ENCODE results near the gene LRCH1. TPM values are rescaled to one million over a fixed set of nuclear protein-coding genes. Genes with fewer than 3 reads are reported as not detected.
A peak's percentile ranks its signal among the peaks of the same experiment; 100 is the strongest.

LRCH1 gene
- total RNA-seq, 2 experiments from 2014 or later: 19.8 to 20.9 TPM

DNA sequence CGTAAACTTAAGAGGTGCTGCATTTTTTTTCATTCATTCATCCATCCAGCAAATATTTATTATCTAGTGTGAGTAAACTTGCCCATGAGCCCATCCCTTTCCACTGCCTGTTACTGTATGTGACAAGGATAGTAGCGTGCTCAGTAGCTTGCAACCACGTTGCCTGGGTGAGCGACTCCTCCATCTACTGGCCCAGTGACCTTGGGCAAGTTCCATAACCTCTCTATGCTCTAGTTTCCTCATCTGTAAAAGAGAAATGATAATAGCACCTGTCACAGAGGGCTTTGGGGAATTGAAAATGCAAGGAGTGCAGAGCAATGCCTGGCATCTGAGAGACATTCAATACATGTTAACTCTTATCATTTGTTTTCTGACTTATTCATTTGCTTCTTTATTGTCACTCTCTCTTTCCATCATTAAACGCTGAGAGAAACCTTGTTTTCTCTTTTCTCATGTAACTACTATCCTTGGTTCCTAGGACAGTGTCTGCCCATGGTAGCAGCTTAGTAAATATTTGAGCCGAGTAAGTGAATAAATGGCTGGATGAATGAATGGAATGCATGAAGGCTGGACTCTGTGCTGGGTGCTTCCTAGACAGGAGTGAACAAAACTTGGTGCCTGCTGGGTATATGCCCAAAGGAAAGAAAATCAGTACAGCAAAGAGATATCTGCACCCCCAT is 19.9 kb downstream of the LRCH1 start:
- Mint-ChIP-seq H3K27ac (no peak overlapping the region), H3K27me3 (no peaks in the 10 kb centered on the region), H3K36me3 (no peaks in the 10 kb centered on the region), H3K4me1 (peaks cover 39% of the 10 kb centered on the region), H3K4me3 (no peak overlapping the region), H3K9me3 (ENCODE audit: low read depth) (no peaks in the 10 kb centered on the region)
- CTCF ChIA-PET: interaction anchor here (1.0 kb wide), 1 partner anchor 21 kb away, joined by 5 read pairs; no protein-coding TSS in a partner anchor
- no peak for ATAC-seq
- no peak for DNase-seq

DNA sequence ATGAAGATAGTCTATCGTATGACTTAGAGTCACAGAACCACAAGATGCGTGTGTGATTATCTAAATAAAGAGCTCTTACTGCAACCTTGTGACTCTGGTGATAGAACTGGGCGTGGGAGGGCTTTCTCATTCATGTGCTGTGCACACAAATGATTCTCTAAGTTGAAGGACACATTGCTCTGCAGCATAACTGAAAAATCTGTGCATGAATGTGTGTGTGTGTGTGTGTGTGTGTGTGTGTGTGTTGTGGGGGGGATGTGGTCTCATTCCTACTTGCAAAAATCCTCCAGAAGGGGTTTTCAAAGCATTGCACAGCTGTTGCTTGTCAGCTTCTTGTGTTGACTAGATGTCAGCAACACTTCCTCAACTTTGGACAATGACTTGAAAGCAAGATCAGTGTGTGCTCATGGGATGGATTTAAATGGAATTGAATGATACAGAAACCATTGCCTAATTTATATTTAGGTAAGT is 22.4 kb downstream of the LRCH1 start:
- no peaks in the 10 kb centered on the region for H3K27me3 Mint-ChIP-seq
- CTCF ChIA-PET: interaction anchor here (1.1 kb wide), 2 partner anchors 16 to 19 kb away, joined by 3 to 5 read pairs; no protein-coding TSS in a partner anchor
- ATAC-seq: no peak
- no peaks in the 10 kb centered on the region for H3K36me3 Mint-ChIP-seq
- no peak overlapping the region for H3K4me3 Mint-ChIP-seq
- H3K9me3 Mint-ChIP-seq (ENCODE audit: low read depth): no peaks in the 10 kb centered on the region
- peaks cover 46% of the 10 kb centered on the region for H3K4me1 Mint-ChIP-seq
- no peak for DNase-seq
- no peak overlapping the region for H3K27ac Mint-ChIP-seq

DNA sequence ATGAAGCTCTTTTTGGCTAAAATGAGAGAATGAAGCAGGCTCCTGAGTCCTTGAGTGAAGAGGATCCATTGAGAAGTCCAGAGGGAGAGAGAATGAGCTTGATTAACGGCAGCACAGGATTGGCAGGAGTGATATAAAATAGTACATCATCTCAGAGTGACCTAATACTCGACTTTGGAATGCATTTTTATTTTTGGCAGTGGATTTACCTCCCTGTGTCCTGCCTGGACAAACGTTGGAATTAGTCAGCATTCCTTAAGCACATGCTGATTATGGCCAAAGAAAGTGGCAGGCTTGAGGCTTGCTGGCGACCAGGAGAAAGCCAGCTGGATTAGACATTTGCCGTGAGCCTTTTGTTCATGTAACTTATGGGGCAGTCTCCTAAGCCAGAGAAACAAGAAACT is 22.9 kb downstream of the LRCH1 start:
- no peaks in the 10 kb centered on the region for H3K36me3 Mint-ChIP-seq
- CTCF ChIA-PET: interaction anchor here (1.1 kb wide), 2 partner anchors 16 to 18 kb away, joined by 3 to 5 read pairs; no protein-coding TSS in a partner anchor
- no peaks in the 10 kb centered on the region for H3K9me3 Mint-ChIP-seq (ENCODE audit: low read depth)
- H3K27me3 Mint-ChIP-seq: no peaks in the 10 kb centered on the region
- DNase-seq (no peak), ATAC-seq (no peak)
- H3K4me3 Mint-ChIP-seq: no peak overlapping the region
- no peak overlapping the region for H3K27ac Mint-ChIP-seq
- peaks cover 41% of the 10 kb centered on the region for H3K4me1 Mint-ChIP-seq

DNA sequence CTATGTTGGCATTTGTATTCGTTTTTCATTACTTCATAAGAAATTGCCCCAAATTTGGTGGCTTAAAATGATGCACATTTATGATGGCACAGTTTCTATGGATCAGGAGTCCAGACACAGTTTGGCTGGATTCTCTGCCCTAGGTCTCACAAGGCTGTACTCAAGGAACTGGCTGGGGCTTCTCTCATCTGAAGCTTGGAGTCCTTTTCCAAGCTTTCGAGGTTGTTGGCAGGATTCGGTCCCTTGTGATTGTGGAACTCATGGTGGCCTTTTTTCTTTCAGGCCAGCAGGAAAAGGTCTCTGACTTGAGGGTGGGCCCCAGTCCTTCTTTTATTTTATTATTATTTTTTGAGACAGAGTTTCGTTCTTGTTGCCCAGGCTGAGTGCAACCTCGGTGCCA is 23.8 kb downstream of the LRCH1 start:
- no peak for ATAC-seq
- H3K27ac Mint-ChIP-seq: no peak overlapping the region
- no peak for DNase-seq
- no peaks in the 10 kb centered on the region for H3K27me3 Mint-ChIP-seq
- no peaks in the 10 kb centered on the region for H3K9me3 Mint-ChIP-seq (ENCODE audit: low read depth)
- H3K36me3 Mint-ChIP-seq: peaks cover 3% of the 10 kb centered on the region
- H3K4me3 Mint-ChIP-seq: no peak overlapping the region
- CTCF ChIA-PET: interaction anchor here (1.2 kb wide), 1 partner anchor 21 kb away, joined by 3 read pairs; no protein-coding TSS in a partner anchor
- H3K4me1 Mint-ChIP-seq: peaks cover 32% of the 10 kb centered on the region

DNA sequence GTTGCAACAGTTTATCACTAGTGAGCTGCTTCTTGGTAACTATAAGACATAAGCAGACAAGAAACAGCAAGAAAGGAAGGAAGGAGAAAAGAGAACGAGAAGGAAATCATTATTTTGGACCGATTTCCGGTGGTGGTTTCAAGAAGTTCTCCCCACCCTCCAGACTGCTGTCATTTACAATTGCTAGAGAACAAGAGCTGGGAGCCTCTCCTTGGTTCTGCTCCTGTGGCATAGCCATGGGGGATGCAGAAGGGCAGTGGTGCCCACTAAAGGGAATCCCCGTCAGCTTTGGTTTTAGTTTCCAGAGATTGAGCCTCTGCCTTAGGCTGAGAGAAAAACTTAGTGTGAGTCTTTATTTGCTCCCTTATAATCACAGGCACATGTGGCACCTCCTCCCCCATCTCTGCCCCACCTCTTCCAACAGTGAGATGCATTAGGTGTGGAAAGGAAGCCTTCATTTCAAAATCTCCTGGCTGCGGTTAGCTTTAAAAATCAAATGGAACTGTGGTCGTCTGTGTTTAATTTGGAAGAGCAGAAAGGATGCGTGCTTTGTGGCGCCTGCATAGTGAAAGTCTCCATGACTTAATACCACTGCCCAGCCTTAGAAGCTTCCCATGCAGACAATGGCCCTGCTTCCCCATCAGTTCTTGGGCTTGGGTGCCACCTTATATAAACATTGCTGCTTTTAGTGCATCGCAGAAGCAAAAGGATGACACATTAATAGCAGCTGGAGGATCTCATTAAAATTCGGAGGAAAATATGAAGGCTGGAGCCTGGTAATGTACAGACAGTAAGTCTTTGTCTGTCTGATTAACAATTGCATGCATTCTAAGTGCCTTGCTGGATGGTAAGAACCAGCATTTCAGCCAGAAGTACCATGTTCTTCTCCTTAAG is 25.0 kb downstream of the LRCH1 start:
- ATAC-seq: no peak
- CTCF ChIA-PET: interaction anchor here (1.2 kb wide), 1 partner anchor 22 kb away, joined by 3 read pairs; no protein-coding TSS in a partner anchor
- H3K36me3 Mint-ChIP-seq: peaks cover 3% of the 10 kb centered on the region
- no peaks in the 10 kb centered on the region for H3K27me3 Mint-ChIP-seq
- no peak overlapping the region for H3K4me3 Mint-ChIP-seq
- peaks cover 27% of the 10 kb centered on the region for H3K4me1 Mint-ChIP-seq
- H3K9me3 Mint-ChIP-seq (ENCODE audit: low read depth): no peaks in the 10 kb centered on the region
- no peak for DNase-seq
- no peak overlapping the region for H3K27ac Mint-ChIP-seq

DNA sequence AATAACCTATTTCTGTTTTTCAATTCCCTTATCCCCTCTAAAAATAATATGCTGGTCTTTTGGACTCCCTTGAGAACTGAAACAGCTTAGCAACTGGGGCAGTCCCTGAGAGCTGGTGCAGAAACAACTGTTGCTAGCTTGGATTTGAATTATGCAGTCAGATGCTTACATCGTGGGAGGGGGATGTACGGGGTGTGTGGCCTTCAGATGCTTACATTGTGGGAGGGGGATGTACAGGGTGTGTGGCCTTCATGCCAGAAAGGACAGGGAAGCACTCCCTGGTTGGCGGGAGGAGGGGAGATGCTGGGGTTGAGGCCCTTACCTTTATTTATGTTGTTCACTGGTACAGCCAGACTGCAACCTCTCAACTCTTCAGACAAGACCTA is 25.6 kb downstream of the LRCH1 start:
- Mint-ChIP-seq H3K27ac (no peak overlapping the region), H3K27me3 (no peaks in the 10 kb centered on the region), H3K4me3 (no peak overlapping the region), H3K36me3 (peaks cover 3% of the 10 kb centered on the region), H3K9me3 (ENCODE audit: low read depth) (no peaks in the 10 kb centered on the region), H3K4me1 (peaks cover 27% of the 10 kb centered on the region)
- CTCF ChIA-PET: no interaction called here
- ATAC-seq (no peak), DNase-seq (no peak)

DNA sequence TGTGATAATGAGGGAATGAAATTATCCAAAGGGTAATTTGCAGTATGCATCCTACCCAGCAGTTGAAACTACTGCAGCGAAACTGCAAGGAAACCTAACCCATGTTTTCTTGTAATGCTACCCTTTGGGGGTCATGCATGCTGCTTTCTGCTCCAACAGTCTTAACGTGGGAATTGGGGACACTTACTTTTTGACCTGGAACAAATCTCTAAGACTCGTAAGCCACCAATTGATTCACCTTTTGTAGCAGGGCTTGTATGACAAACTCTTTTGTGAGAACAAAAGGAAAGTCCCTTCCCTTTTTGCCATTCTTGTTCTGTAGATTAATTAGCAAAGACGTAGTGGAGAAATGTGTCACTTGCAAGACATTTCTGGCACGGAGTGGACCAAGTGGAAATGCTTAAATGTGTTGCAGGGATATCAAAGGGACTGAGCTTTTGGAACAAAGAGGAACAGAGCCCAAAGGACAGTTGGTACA is 27.4 kb downstream of the LRCH1 start:
- H3K4me3 Mint-ChIP-seq: no peak overlapping the region
- no peaks in the 10 kb centered on the region for H3K27me3 Mint-ChIP-seq
- H3K4me1 Mint-ChIP-seq: peaks cover 21% of the 10 kb centered on the region
- no peak for ATAC-seq
- CTCF ChIA-PET: interaction anchor here (1.1 to 1.2 kb wide), 2 partner anchors 9 to 12 kb away, joined by 3 read pairs; no protein-coding TSS in a partner anchor
- H3K36me3 Mint-ChIP-seq: peaks cover 3% of the 10 kb centered on the region
- H3K27ac Mint-ChIP-seq: no peak overlapping the region
- DNase-seq: no peak
- H3K9me3 Mint-ChIP-seq (ENCODE audit: low read depth): no peaks in the 10 kb centered on the region

DNA sequence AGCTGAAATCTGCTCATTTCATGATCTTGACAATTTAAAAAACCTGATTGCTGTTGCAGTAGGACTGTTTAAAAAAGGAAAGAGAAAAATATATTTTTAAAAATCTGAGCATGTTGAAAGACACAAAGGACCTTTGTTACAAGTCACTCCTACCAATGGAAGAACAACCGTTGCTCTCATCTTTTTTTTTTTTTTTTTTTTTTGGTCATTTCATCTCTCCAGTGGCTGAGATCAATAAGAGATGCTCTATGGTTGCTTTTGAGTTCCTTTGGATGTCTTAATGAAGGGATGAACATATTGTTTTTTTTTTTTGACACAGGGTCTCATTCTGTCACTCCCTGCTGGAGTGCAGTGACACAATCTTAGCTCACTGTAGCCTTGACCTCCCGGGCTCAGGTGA is 29.2 kb downstream of the LRCH1 start:
- DNase-seq: no peak
- CTCF ChIA-PET: interaction anchor here (2.2 kb wide), 1 partner anchor 10 kb away, joined by 6 read pairs; no protein-coding TSS in a partner anchor
- no peaks in the 10 kb centered on the region for H3K27me3 Mint-ChIP-seq

DNA sequence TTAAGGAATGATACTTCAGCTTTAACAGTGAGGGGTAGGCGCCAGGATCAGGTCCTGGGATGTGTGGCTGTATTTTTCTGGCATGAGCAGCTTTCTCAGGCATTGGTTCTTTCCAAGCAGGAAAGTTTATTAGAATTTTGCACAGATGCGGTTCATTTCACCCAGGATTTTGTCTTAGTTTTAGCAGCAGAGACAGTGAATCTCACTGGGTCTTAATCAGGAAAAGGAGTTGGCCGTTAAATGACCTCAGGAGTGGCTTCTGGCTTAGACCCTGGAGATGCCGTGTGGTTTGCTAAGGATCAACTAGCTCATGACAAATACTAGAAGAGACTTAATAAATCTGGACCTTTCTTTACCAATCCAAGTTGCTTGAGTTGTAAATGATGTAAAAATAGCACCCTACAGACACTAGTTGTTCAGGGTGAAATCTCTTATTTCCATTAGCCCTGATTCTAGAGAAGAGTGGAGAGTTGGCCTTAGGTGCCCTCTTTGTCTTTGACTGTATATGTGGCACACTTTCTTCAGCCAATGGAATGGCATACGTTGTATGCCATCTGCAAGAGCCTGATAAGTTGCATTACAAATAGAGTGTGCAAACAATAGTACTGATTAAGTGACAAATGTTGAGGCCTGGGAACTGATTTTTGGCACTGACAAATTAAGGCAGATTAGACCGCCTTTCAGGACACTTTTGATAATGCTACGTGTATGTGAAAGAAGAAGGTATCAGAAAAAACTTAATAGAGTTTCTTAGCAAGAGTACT is 34.0 kb downstream of the LRCH1 start:
- no peak overlapping the region for H3K27ac Mint-ChIP-seq
- CTCF ChIA-PET: no interaction called here
- peaks cover 16% of the 10 kb centered on the region for H3K4me1 Mint-ChIP-seq
- DNase-seq: no peak
- ATAC-seq: no peak
- H3K36me3 Mint-ChIP-seq: peaks cover 1% of the 10 kb centered on the region
- H3K4me3 Mint-ChIP-seq: no peak overlapping the region
- no peaks in the 10 kb centered on the region for H3K9me3 Mint-ChIP-seq (ENCODE audit: low read depth)
- no peaks in the 10 kb centered on the region for H3K27me3 Mint-ChIP-seq

More for the DNA sequence above, 29.2 kb downstream of the LRCH1 start:
- no peaks in the 10 kb centered on the region for H3K9me3 Mint-ChIP-seq (ENCODE audit: low read depth)
- ATAC-seq: no peak
- H3K4me3 Mint-ChIP-seq: no peak overlapping the region
- peaks cover 14% of the 10 kb centered on the region for H3K4me1 Mint-ChIP-seq
- no peak overlapping the region for H3K27ac Mint-ChIP-seq
- peaks cover 3% of the 10 kb centered on the region for H3K36me3 Mint-ChIP-seq

DNA sequence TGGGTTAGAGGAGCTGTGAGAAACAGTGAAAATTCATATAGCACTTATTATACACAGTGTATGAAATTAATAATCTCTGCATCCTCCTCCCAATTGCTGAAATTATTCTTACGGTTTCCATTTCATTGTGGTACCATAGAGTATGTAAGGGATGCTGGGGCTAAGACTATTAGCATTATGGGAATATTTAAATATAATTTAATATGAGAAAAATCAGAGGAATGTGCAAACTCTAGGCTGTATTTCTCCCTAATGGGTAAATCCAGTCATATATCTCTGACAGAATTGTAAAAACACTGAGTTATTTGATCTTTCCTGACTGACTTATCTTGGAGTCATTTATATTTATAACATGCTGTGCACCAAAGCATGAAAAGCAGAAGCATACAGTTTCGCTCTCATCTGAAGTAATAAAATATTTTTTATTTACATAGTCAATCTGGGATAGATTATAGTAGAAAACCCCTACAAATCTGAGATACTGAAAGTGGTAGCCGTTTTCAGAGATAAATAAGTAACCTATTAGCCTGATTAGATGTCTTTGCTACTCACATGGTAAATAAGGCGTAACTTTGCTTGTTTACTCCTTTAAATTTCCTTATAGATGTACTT is 34.9 kb downstream of the LRCH1 start:
- CTCF ChIA-PET: no interaction called here
- H3K4me3 Mint-ChIP-seq: no peak overlapping the region
- H3K4me1 Mint-ChIP-seq: peaks cover 23% of the 10 kb centered on the region
- H3K27me3 Mint-ChIP-seq: no peaks in the 10 kb centered on the region
- DNase-seq (no peak), ATAC-seq (no peak)
- H3K27ac Mint-ChIP-seq: no peak overlapping the region
- no peaks in the 10 kb centered on the region for H3K9me3 Mint-ChIP-seq (ENCODE audit: low read depth)
- H3K36me3 Mint-ChIP-seq: peaks cover 1% of the 10 kb centered on the region

DNA sequence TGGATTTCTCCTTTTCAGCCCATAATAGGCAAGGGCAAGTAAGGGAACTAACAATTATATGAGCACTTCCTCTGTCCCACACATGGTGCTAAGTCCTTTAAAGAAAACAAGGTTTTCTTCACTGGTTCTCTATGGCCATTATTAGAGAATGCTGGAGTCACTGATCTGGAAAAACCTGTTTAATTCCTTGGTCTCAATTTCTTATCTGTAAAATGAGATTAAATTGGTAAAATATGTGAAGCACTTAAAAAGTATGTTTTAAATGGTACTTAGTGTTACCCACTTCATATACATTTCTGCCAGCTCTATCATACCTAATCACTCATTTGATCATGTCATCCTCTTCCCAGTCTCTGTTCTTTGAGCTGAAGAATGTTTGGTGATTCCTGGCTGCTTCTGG is 39.4 kb downstream of the LRCH1 start:
- DNase-seq (no peak), ATAC-seq (no peak)
- Mint-ChIP-seq H3K4me1 (peaks cover 52% of the 10 kb centered on the region), H3K4me3 (no peak overlapping the region), H3K36me3 (peaks cover 1% of the 10 kb centered on the region), H3K27me3 (no peaks in the 10 kb centered on the region), H3K9me3 (ENCODE audit: low read depth) (no peaks in the 10 kb centered on the region), H3K27ac (no peak overlapping the region)
- CTCF ChIA-PET: interaction anchor here (0.5 to 1.5 kb wide), 4 partner anchors 10 to 30 kb away, joined by 3 to 6 read pairs (median 4); no protein-coding TSS in a partner anchor

DNA sequence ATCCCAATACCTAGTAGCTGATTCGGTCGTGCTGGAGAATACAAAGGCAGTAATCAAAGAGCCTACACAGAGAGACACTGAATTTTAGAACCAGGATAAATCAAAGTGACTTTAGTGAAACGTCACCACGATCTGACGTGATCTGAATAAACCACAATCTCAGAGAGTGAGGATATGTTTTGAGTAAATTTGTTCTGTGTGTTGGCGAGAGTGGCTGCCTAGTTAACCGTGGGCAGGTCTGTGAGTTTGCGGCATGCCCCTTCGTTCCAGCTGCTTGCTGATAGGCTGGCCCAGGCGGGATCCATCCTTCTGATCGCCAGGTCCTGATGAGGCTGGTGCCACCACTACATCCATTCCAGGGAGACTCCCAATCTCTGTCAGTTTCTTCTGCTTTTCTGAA is 40.4 kb downstream of the LRCH1 start:
- Mint-ChIP-seq H3K27ac (no peak overlapping the region), H3K27me3 (no peaks in the 10 kb centered on the region), H3K4me1 (peaks cover 61% of the 10 kb centered on the region), H3K4me3 (peak overlapping the region; percentile 18), H3K9me3 (ENCODE audit: low read depth) (no peaks in the 10 kb centered on the region), H3K36me3 (peaks cover 1% of the 10 kb centered on the region)
- ATAC-seq (peak; percentile 91), DNase-seq (peak; percentile 73)
- CTCF ChIA-PET: interaction anchor here (1.4 kb wide), 1 partner anchor 38 kb away, joined by 3 read pairs; no protein-coding TSS in a partner anchor
